ENCODE measurements around the gene CDH23.

Gene CDH23

DNA sequence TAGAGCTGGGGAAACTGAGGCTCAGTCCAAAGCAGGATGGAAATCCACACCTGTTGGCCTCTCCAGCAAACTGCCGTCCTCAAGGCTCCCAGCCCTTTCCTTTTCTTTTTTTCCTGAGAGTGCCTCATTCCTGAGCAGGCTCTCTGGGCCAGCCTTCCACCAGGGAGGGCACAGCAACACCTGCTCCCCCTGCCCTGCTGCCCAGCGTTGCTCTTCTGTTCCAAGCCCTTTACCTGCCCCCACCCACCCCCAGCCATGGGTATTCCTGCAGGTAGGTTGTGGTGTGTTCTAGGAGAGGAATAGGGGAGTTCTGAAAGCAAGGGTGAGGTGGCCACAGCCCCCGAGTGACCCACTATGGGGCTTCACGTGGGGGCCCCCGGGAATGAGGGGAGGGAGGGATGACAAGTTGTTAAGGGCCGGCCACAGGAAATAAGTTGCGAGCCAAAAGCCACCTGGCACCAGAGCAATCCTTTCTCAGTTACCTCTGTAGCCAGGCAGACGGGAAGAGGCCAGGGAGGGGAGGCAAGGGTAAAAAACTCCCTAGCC, 357.3 kb downstream of the CDH23 start:
- H3K4me3 ChIP-seq (ENCODE audit: low read depth, low read length) = no peak overlapping the region
- H3K27ac ChIP-seq (ENCODE audit: low read depth, low read length) = no peak overlapping the region
- H3K4me1 ChIP-seq (ENCODE audit: control insufficient read depth, insufficient read depth, low read length) = peaks cover 14% of the 10 kb centered on the region
- no peaks in the 10 kb centered on the region for H3K9me3 ChIP-seq (ENCODE audit: control insufficient read depth, insufficient read depth, low read depth, low read length)
- no peaks in the 10 kb centered on the region for H3K36me3 ChIP-seq (ENCODE audit: control insufficient read depth, insufficient read depth, low read length)
- no peaks in the 10 kb centered on the region; the same call in 1 of the 2 replicates for H3K27me3 ChIP-seq (ENCODE audit: control insufficient read depth, insufficient read depth, low read length)
- no peak overlapping the region for H3K9ac ChIP-seq (ENCODE audit: low read length)

- Histone ChIP-seq H3K4me3 (ENCODE audit: low read depth, low read length) (no peak overlapping the region), H3K36me3 (ENCODE audit: control insufficient read depth, insufficient read depth, low read length) (no peaks in the 10 kb centered on the region), H3K27ac (ENCODE audit: low read depth, low read length) (no peak overlapping the region), H3K9me3 (ENCODE audit: control insufficient read depth, insufficient read depth, low read depth, low read length) (no peaks in the 10 kb centered on the region), H3K4me1 (ENCODE audit: control insufficient read depth, insufficient read depth, low read length) (peaks cover 13% of the 10 kb centered on the region), H3K9ac (ENCODE audit: low read length) (no peak overlapping the region), H3K27me3 (ENCODE audit: control insufficient read depth, insufficient read depth, low read length) (no peaks in the 10 kb centered on the region; the same call in 1 of the 2 replicates)
Measured at GRCh38 chr10:71754562-71754961, 357.8 kb downstream of the CDH23 start.

DNA sequence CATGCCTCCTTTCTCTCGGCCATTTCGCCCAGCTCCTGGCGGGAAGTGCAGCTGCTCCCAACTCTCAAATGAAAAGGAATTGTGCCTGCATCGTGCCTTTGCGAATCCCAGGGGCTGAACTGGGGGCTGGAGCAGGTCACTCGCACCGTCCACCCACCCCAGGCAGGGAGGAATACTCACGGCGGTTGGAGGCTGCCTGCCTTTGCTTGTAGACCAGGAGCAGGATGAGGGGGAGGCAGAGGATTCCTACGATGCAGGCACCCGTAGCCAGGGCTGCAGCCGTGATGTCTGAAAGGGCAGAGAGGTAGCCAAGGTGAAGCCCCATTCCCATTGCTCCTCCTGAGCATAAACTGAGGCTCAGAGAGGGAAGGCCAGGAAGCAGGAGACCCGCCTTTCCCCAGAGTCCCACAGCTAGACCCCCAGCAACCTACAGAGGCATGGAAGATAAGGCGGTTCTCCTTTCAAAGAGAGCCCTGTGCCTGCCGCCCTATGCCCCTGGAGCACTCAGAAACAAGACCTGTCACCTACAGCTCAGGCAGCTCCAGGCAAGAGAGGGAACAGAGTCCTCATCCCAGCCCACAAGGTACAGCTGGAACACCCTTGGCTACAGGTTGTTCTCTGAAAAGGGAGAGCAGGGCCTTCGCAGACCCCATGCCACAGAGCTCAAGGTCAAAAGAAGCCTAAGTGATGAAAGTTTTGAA, 358.6 kb downstream of the CDH23 start:
- Histone ChIP-seq H3K9me3 (ENCODE audit: control insufficient read depth, insufficient read depth, low read depth, low read length) (no peaks in the 10 kb centered on the region), H3K9ac (ENCODE audit: low read length) (no peak overlapping the region), H3K27me3 (ENCODE audit: control insufficient read depth, insufficient read depth, low read length) (no peaks in the 10 kb centered on the region; the same call in 1 of the 2 replicates), H3K36me3 (ENCODE audit: control insufficient read depth, insufficient read depth, low read length) (no peaks in the 10 kb centered on the region), H3K4me1 (ENCODE audit: control insufficient read depth, insufficient read depth, low read length) (peaks cover 13% of the 10 kb centered on the region), H3K4me3 (ENCODE audit: low read depth, low read length) (no peak overlapping the region), H3K27ac (ENCODE audit: low read depth, low read length) (no peak overlapping the region)

- Histone ChIP-seq H3K4me1 (ENCODE audit: control insufficient read depth, insufficient read depth, low read length) (peaks cover 13% of the 10 kb centered on the region), H3K36me3 (ENCODE audit: control insufficient read depth, insufficient read depth, low read length) (no peaks in the 10 kb centered on the region), H3K9ac (ENCODE audit: low read length) (no peak overlapping the region), H3K9me3 (ENCODE audit: control insufficient read depth, insufficient read depth, low read depth, low read length) (no peaks in the 10 kb centered on the region), H3K27ac (ENCODE audit: low read depth, low read length) (no peak overlapping the region), H3K27me3 (ENCODE audit: control insufficient read depth, insufficient read depth, low read length) (no peaks in the 10 kb centered on the region; the same call in 1 of the 2 replicates), H3K4me3 (ENCODE audit: low read depth, low read length) (no peak overlapping the region)
Measured at GRCh38 chr10:71756311-71757191, 359.8 kb downstream of the CDH23 start.

GRCh38 chr10:71757399-71757922, 360.7 kb downstream of the CDH23 start:
- Histone ChIP-seq H3K36me3 (ENCODE audit: control insufficient read depth, insufficient read depth, low read length) (no peaks in the 10 kb centered on the region), H3K9ac (ENCODE audit: low read length) (no peak overlapping the region), H3K4me3 (ENCODE audit: low read depth, low read length) (no peak overlapping the region), H3K4me1 (ENCODE audit: control insufficient read depth, insufficient read depth, low read length) (peaks cover 13% of the 10 kb centered on the region), H3K27ac (ENCODE audit: low read depth, low read length) (no peak overlapping the region), H3K27me3 (ENCODE audit: control insufficient read depth, insufficient read depth, low read length) (no peaks in the 10 kb centered on the region; the same call in 1 of the 2 replicates), H3K9me3 (ENCODE audit: control insufficient read depth, insufficient read depth, low read depth, low read length) (no peaks in the 10 kb centered on the region)

DNA sequence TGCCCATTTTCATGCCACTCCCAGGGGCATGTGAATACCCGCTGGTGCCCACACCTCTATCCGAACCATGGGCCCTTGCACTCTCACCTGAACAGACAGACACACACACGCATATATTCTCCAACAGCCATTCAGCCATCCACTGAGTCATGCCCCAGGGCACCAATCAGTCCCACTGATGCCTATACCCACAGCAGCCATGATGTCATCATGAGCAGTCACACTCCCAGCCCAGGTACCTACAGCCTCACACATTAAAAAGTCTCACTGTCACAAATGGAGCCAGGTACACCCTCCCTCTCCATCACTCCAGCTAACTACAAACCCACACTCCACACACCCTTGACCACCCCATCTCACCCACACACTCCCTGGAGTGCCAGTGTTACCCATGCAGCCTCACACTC, 364.4 kb downstream of the CDH23 start:
- no peak overlapping the region for H3K9ac ChIP-seq (ENCODE audit: low read length)
- peaks cover 13% of the 10 kb centered on the region for H3K4me1 ChIP-seq (ENCODE audit: control insufficient read depth, insufficient read depth, low read length)
- no peak overlapping the region for H3K4me3 ChIP-seq (ENCODE audit: low read depth, low read length)
- H3K36me3 ChIP-seq (ENCODE audit: control insufficient read depth, insufficient read depth, low read length) = no peaks in the 10 kb centered on the region
- H3K27me3 ChIP-seq (ENCODE audit: control insufficient read depth, insufficient read depth, low read length) = no peaks in the 10 kb centered on the region
- no peaks in the 10 kb centered on the region for H3K9me3 ChIP-seq (ENCODE audit: control insufficient read depth, insufficient read depth, low read depth, low read length)
- no peak overlapping the region for H3K27ac ChIP-seq (ENCODE audit: low read depth, low read length)

DNA sequence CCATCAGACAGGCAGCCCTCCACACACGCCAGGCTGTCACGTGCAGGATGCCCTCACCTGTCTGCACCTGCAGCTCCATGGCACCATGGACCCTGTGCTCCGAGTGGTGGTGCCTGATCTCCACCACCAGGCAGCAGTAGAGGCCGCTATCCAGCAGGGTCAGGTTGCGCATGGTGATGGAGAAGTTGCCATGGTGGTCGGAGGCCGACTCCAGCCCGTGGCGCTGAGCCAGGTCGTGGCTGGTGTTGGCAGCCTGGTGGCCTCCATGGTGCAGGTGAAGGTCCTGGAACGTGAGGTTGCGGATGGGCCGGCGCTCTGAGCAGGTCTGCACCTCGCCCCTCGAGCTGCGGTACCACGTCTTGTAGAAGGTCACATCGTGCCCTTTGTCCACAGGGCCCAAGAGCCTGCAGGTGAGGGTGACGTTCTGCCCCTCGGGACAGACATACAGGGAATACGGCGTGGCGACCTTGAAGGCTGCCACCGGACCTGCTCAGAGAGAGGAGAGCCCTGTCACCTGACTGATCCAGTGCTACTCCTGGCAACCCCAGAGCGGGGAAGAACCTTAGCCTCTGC, 364.9 kb downstream of the CDH23 start:
- peaks cover 12% of the 10 kb centered on the region for H3K4me1 ChIP-seq (ENCODE audit: control insufficient read depth, insufficient read depth, low read length)

DNA sequence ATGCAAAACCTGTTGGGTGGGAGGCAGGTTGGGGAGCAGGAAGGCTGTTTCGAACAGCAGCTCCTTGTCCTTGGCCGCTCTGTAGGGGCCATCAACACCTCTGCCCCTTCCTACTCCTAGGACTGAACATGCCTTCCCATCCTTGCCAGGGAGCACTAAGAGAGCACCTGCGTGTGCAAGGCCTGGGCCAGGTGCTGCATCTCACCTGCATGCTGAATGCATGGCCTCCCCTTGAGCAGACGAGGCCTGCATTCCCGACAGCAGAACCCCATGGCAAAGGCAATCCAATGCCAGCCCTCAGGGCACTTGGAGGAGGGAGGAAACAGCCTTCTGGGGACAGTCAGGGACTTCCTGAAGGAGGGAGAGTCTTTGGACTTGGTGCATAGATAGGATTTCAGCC, 365.6 kb downstream of the CDH23 start:
- Histone ChIP-seq H3K27ac (ENCODE audit: low read depth, low read length) (no peak overlapping the region), H3K4me3 (ENCODE audit: low read depth, low read length) (no peak overlapping the region), H3K36me3 (ENCODE audit: control insufficient read depth, insufficient read depth, low read length) (no peaks in the 10 kb centered on the region), H3K27me3 (ENCODE audit: control insufficient read depth, insufficient read depth, low read length) (no peaks in the 10 kb centered on the region), H3K9ac (ENCODE audit: low read length) (no peak overlapping the region), H3K4me1 (ENCODE audit: control insufficient read depth, insufficient read depth, low read length) (peaks cover 9% of the 10 kb centered on the region), H3K9me3 (ENCODE audit: control insufficient read depth, insufficient read depth, low read depth, low read length) (no peaks in the 10 kb centered on the region)

More for the DNA sequence above, 364.9 kb downstream of the CDH23 start:
- H3K27ac ChIP-seq (ENCODE audit: low read depth, low read length) = no peak overlapping the region
- H3K9me3 ChIP-seq (ENCODE audit: control insufficient read depth, insufficient read depth, low read depth, low read length) = no peaks in the 10 kb centered on the region
- H3K9ac ChIP-seq (ENCODE audit: low read length) = no peak overlapping the region
- no peaks in the 10 kb centered on the region for H3K36me3 ChIP-seq (ENCODE audit: control insufficient read depth, insufficient read depth, low read length)
- no peaks in the 10 kb centered on the region for H3K27me3 ChIP-seq (ENCODE audit: control insufficient read depth, insufficient read depth, low read length)
- no peak overlapping the region for H3K4me3 ChIP-seq (ENCODE audit: low read depth, low read length)

DNA sequence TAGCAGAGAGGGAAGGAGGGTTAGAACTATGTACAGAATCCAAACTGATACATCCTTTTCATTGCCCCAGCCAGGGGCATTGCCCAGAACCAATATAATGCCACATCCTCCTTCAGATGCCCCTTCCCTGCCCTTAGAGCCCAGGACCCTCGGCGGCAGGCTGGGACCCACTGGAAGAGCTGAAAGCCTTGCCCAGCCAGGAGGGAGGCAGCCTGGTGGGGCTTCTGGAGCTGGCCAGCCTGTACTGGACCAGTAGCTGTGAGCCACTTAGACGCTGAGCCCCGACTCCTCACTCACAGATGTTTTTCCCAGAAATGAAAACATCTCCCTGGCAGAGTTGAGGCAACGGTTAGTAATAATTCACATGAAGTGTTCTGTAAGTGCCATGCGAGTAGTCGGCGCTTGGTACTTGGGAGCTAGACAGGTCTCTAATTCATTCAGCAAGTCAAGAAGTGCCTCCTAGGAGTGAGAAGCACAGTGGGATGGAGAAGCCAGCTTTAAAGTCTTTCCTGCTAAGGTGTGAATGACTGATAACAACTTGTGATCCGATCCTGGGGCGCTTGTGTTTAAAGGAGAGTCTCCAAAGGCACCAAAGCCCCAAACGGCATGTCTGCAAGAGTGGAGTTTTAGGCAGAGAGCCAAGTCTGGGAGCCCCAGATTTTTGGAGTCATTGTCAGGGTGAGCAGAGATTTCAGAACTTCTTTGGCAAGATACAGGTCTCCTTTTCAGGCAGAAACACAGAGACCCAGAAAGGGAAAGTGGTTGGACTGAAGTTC, 366.8 kb downstream of the CDH23 start:
- H3K4me1 ChIP-seq (ENCODE audit: control insufficient read depth, insufficient read depth, low read length) = peaks cover 8% of the 10 kb centered on the region
- no peaks in the 10 kb centered on the region for H3K36me3 ChIP-seq (ENCODE audit: control insufficient read depth, insufficient read depth, low read length)
- H3K4me3 ChIP-seq (ENCODE audit: low read depth, low read length) = no peak overlapping the region
- H3K9me3 ChIP-seq (ENCODE audit: control insufficient read depth, insufficient read depth, low read depth, low read length) = no peaks in the 10 kb centered on the region
- no peaks in the 10 kb centered on the region for H3K27me3 ChIP-seq (ENCODE audit: control insufficient read depth, insufficient read depth, low read length)
- no peak overlapping the region for H3K9ac ChIP-seq (ENCODE audit: low read length)
- H3K27ac ChIP-seq (ENCODE audit: low read depth, low read length) = no peak overlapping the region

GRCh38 chr10:71765176-71765904, 368.6 kb downstream of the CDH23 start:
- H3K4me3 ChIP-seq (ENCODE audit: low read depth, low read length) = no peak overlapping the region
- H3K4me1 ChIP-seq (ENCODE audit: control insufficient read depth, insufficient read depth, low read length) = peaks cover 8% of the 10 kb centered on the region
- H3K27me3 ChIP-seq (ENCODE audit: control insufficient read depth, insufficient read depth, low read length) = no peaks in the 10 kb centered on the region
- H3K9me3 ChIP-seq (ENCODE audit: control insufficient read depth, insufficient read depth, low read depth, low read length) = no peaks in the 10 kb centered on the region
- H3K27ac ChIP-seq (ENCODE audit: low read depth, low read length) = no peak overlapping the region
- H3K36me3 ChIP-seq (ENCODE audit: control insufficient read depth, insufficient read depth, low read length) = no peaks in the 10 kb centered on the region
- no peak overlapping the region for H3K9ac ChIP-seq (ENCODE audit: low read length)
